HK-2 (cell line): ENCODE measurements around the gene WFIKKN1.
"Not testable (repeated sequence)": the region's sequence is repeated elsewhere in the genome, so short reads cannot be mapped to it uniquely, and the experiment has no call there.

Experiments
- DNase-seq: peaks from one replicate; pipeline ENCODE4 v3.0.0-alpha.2; 2018; ENCODE audit not compliant: unreplicated experiment

The WFIKKN1 gene

DNA sequence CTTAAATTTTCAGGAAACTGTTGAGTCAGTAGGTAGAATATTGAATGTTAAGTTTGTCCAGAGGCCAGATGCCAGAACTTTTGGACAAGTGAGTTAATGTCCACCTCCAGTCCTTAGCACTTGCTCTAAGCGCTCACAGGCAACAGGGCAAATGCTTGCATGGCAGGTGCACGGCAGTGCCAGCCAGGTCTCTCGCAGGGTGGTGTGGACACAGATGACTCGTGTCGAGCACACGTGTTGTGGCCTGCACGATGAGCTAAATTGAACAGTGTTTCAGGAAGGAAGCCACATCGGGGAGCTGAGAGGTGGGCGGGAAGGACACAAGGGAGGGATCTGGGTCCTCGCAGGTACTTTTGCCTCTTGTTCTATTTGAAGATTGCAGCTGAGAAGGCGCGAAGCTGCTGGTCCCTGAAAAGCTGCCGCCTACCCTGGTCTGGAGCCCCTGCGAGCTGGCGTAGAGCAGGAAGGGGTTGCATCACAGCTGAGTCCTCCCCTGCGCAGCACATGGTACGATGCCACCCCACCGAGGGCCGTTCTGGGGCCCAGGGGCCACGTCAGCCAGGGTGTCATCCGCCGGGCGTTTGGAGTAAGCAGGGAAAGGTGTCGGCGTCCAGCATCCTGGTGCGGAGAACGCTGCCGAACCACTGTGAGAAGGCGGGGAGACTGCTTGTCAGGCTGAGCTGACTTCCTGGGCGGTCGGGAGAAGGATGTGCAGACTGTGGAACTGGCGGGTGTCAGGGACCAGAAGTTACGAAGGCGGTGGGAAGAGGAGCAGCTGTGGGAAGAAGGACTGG lies 34.6 kb upstream of the WFIKKN1 start:
- no peak for DNase-seq

DNA sequence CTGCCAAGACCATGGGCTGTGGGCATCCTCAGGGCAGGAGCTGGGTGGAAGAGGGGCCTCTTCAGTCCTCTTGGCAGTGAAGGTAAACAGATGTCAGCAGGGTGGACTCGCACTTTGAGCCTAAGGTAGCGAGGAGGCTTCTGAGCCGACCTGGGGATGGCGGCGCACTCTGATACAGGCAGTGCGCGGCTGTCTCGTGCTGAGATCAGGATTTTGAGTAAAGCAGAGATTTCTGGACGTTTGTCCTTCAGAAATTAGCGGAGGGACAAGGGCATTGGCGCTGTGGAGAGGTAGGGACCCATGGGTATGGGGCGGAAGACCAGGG lies 34.1 kb upstream of the WFIKKN1 start:
- no peak for DNase-seq

DNA sequence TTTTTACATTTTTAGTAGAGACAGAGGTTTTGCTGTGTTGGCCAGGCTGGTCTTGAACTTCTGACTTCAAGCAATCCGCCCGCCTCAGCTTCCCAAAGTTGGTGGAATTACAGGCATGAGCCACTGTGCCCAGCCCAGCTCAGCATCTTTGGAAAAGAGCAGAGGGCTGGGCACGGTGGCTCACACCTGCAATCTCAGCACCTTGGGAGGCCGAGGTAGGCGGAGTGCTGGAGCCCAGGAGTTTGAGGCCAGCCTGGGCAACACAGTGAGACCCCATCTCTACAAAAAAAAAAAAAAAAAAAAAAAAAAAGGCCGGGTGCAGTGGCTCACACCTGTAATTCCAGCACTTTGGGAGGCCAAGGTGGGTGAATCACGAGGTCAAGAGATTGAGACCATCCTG lies 33.1 kb upstream of the WFIKKN1 start:
- not testable (repeated sequence) for DNase-seq

DNA sequence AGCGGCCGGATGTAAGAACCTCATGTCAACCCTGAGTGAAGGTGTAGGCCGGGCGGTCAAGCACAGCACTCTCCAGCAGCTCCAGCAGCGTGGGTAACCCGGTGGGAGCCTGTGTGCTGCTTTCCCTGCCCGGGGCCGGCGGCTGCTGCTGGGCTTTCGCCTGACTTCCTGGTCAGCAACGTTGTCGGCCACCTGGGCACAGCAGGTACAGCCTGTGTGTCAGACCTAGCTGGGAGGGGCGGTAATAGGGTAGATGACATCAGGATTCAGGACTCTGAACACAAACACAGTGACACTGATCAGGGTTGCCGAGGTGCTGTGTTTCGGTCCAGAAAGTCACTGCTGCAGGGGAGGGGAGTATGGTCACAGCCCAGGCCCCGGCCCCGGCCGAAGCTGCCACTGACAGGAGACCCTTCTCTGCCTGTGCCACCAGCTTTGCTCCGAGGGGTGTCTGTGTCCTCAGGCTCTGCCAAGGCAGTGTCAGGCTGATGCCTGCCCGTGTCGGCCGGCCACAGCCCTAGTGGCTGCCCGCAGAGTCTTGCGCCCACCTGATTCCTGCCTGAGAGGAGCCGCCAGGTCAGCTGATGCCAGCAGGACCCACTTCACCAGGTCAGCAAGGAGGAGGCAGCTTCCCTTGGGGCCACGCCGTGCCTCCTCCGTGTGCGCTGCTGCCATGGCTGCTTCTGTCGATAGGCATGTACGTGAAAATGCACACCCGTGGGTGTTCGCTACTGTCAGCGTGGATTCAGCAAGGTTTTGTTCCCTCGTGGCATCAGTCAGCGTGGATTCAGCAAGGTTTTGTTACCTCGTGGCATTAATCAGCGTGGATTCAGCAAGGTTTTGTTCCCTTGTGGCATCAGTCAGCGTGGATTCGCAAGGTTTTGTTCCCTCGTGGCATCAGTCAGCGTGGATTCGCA lies 31.7 kb upstream of the WFIKKN1 start:
- DNase-seq: no peak

DNA sequence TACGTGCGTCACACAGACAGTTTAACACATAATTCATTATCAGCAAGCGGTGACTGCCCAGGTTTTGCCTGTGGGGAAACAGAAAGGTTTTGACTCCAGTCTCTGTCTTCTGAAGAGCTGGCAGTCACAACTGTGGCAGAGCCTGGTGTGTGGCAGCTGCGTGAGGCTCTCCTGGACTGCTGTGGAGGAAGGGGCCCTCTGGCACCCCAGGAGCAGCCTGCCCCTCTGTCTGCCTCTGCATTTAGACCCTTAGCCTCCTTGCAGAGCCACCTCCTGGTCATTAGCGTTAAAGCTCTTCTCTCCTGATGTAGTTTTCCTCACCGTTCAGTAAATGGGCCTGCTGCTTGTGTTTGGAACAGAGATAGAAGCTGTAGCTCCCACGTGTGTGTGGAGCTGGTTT lies 30.0 kb upstream of the WFIKKN1 start:
- DNase-seq: no peak

DNA sequence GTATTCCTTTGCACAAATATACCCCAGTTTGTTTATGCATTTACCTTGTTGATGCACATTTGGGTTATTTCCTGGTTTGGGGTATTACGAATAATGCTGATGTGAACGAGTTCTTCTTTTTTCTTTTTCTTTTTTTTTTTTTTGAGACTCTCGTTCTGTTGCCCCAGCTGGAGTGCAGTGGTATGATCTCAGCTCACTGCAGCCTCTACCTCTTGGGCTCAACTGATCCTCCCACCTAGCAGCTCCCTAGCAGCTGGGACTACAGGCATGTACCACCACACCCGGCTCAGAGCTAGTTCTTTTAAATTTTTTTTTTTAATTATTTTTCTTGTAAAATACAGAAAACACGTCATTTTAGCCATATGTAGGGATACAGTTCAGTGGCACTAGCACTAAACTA lies 26.9 kb upstream of the WFIKKN1 start:
- no peak for DNase-seq

DNA sequence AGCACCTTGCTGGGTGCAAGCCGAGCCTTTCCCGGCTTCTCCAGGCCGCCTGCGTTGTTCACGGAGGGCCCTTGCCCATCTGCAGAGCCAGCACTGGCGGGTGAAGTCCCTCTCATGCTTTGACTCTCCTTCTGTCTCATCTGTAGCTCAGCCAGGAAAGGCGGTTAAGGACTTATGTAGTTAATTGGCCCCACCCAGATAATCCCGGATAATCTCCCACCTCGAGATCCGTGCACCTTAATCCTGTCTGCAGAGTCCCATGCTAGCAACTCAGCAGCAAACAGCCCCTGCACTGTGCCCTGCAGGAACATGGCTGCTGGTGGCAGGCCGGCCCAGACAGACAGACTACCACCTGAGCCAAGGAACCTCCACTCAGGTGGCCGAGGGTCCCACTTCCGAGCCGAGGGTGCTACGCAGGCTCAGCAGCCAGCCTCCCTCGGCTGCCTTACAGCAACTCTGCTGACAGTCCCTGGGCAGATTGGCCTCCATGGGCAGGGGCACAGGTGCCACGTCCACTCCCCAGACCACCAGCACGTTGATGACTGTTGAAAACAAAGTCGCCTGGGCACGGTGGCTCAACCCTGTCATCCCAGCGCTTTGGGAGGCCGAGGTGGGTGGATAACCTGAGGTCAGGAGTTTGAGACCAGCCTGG lies 24.0 kb upstream of the WFIKKN1 start:
- no peak for DNase-seq

DNA sequence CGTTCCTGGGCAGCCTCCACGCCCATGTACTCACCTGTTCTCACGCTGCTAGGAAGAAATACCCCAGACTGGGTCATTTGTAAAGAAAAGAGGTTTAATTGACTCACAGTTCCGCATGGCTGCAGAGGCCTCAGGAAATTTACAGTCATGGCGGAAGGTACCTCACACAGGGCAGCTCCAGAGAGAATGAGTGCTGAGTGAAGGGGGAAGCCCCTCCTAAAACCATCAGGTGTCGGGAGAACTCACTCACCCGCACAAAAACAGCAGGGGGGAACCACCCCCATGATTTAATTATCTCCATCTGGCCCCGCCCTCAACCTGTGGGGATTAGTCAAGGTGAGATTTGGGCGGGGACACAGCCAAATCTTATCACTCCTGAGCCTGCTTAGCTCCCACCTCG lies 22.8 kb upstream of the WFIKKN1 start:
- DNase-seq: no peak

DNA sequence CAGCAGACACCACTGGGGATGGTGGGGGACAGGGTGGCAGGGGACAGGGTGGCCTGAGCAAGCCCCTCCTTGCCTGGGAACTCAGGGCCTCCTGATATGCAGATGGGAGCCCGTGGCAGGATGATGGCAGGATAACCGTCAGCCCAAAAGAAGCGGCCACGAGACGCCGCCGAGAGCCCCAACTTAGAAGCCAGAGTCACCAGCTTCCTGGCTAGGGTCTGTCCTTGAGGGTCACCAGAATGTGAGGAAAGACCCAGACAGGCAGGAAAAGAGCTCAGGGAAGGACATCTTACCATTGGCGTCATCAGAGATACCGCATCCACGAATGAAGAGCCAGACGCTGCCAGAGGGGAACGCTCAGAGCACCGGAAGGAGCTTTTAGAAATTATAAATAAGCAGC lies 21.5 kb upstream of the WFIKKN1 start:
- no peak for DNase-seq

DNA sequence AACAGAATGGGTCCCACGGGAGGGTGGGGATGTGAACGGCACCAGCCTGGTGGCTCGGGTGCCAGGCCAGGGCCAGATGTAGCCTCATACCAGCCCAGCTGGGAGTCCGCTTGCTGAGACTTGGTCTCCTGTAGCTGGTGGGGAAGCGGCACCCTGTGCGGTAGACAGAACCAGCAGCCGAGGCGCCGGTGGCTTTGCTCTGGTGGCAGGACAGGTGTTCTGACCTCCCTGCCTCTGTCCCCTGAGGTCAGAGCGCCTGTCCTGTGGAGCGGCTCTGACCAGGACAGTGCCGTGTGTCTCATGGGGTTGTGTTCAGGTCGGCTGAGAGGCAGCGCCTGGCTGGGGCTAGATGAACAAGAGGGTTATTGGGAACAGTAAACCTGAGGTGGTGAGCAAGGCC lies 20.8 kb upstream of the WFIKKN1 start:
- DNase-seq: no peak

DNA sequence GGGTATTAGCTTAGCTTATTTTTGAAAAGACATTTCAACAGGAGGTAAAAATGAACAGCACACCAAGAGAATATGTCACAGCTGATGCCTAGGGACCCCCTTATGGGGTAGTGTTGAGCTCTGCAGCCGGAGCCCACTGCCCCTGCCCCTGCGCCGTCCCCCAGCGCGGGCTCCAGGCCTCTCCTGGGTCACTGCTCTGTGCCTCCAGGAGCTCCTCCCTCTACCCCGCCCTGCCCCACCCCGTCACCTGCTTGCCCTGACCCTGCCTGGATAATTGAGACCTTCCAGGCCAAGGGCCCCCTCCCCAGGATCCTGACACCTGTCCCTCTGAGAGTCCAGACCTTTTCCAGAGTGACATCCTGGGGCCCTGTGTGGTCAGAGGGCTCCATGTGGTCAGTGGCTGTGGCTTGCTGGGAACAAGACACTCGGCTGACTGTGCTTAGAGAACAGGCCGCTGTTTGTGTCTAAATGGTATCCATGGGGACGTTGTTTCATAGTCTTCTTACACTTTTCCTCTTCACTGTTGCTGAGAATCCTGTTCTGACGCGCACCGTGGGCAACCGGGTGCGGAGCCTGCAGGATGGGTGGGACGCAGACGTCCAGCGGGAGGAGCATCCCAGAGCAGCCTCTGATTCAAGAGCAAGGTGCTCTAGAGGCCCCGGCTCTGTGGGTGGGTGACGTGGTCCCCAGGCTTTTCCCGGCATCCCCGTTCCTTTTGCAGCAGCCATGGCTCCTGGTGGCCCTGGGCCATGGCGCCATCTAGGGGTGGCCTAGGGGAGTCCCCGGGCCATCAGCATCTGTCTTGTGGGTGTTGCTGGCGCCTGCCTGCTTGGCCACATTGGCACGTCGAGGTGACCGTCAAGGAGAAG lies 20.0 kb upstream of the WFIKKN1 start:
- no peak for DNase-seq

DNA sequence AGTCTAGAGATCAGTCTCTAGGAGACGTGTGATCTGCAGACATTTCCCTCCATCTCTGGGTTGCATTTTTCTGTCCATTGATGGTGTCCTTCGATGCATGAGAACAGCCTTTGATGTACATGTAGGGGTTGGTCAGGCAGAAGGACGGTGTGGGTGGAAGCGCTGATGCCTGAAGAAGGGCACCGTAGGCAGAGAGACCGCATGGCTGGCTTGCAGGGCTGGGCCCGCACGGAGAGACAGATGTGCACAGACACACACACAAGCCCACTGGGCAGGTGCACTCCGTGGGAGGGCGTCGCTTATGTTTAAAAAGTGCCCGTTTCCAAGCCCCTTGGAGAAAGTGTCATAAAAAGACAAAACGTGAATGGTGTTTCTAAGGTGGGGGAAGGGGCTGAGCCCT lies 15.7 kb upstream of the WFIKKN1 start:
- DNase-seq: no peak

DNA sequence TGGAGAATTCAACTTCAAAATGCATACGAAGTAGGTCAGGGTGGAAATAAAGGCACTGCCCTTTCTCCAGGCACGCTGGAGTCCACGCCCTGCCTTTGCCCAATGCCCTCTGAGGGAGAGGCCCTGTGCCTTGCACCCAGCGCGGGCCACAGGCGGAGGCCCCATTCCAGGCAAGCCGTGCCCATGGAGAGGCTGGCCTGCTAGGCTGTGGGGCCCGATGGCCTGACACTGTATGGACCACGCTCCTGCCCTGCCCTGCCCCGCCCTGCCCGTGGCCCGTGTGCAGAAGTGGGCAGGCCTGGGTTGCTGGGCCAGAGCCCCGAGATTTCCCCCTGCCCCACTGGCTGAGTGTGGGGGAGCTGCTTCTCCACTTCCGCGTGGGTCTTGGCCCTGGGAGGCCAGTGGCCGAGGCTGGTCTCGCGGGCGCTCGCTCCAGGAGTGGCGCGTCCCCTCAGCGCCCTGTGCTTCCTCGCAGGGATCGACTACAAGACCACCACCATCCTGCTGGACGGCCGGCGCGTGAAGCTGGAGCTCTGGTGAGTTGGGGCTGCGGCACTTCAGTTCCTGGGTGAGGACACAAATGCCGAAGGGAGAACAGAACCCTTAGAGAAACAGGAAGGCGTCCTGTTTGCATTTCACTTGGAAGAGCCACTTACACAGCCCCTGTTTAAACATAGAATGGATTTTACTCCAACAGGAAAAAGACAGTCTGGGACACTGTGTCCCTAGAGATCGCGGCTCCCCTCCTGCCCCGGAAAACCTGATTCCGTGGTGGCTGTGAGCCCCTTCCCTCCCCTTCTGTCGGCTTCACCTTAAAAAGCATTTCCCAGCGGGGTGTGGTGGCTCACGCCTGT lies 13.8 kb upstream of the WFIKKN1 start:
- no peak for DNase-seq

DNA sequence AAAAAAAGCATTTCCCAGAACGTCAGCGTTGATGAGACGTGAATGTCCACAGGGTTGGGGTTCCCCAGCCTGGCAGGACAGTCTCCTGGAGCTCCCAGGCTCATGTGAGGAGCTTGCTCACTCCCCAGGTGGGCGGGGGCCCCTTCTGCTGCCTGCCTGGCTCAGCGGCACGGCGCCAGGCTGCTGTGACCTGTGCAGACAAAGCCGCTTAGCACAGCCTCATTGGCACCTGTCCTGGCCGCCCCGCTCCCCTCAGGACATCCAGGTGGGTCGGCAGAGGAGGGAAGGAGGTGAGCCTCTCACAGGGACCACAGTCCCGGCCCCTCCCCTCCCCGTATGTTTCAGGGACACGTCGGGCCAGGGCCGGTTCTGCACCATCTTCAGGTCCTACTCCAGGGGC lies 12.9 kb upstream of the WFIKKN1 start:
- DNase-seq: no peak

DNA sequence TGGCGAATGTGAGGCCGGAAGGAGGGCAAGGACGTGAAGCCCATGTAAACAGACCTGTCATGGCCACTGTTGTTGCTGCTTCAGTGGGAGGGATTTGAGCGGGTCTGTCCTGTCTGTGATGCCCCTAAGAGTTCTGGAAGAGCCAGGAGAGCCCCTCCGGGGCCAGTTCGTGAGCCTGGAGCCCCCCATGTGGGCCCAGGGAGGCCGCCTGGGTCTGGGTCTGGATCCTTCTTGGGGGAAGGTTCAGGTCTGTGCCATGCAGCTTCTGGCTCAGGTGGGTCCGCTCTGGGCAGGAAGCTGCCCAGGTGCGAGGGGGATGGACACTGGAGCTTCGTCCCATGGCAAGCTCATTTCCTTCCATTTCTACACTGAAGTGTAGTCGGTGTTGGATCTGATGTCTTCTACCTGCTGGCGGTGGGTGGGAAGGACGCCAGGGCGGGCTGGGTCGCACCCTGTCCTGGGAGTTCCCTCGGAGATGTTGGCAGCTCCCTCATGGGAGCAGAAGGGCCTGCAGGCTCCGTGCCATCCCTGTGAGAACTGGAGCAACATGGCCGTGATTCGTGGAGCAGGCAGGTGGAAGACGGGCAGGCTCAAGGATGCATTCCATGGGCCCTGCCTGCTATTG lies 11.2 kb upstream of the WFIKKN1 start:
- DNase-seq: no peak

DNA sequence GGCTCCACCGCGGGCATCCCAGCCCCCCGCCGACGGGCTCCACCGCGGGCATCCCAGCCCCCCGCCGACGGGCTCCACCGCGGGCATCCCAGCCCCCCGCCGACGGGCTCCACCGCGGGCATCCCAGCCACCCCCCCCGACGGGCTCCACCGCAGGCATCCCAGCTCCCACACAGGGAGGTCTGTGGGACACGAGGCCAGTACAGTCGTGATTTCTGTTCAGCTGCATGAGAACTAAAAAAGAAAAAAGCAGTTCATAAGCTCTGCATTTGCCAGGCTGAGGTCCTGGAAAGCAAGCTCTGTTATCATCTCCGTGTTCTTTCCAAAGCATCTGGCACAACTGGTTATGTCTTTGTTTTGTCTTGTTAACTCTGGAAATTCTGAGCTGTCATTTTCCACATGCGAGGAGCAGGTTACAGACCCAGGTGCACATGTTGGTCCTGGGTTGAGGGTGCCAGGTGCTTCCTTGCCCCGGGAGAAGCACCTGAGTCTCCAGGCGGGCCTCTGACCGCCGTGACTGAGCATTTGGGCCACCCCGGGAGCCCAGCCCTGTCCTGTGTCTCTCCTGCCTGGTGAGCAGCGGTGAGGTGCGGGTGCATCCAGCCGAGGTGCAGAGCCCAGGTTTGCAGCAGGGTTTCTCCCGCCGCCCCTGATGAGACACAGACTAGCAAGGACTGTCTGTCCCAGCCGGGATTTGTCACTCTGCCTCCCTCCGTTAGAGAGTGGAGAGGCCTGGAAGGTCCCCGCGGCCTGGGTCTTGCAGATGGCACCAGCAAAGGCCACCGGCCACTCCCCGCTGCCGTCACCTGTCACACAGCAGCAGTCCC lies 9.9 kb upstream of the WFIKKN1 start:
- DNase-seq: no peak

DNA sequence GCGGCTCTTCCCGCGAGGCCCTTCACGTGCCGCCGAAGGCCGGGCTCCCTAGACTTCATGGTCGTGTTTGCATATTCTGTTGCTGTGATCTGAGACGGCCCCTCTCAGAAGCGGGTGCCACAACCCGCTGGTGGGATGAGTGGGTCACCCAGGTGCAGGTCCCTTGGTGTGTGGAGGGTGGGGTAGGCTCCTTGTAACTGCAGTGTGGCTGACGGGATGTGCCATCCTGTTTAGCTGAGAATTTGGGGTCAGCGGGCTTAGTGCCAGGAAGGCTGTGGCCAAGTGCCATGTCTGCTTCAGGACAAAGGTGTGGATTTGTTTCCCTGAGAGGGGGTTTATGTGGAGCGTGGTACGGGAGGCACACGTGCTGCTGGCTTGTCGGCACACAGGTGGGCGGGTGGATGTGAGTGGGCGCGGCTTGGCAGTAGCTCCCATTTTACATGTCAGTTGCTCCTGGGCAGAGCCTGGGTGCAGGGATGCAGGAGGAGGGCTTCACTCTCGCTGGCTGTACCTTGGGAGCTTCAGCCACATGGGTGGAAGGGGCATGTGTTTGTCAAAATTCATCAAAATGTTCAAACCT lies 9.2 kb upstream of the WFIKKN1 start:
- DNase-seq: no peak

DNA sequence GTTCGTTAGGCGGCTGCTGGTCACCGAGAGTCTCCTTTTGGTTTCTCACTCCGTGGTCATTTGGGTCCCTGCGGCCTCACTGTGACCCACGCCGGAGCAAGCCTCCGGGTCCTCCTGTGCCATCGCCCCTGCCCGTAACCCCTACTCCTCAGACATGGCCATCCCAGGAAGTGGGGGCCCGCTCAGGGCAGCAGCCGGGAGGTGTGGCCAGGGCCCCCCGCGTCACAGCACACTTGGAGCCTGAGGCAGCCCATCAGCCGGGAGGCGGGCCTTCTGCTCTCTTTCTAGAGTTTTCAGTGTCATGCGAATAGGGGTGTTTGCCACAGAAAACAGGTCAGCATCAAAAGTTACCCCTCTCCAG lies 7.9 kb upstream of the WFIKKN1 start:
- DNase-seq: no peak

DNA sequence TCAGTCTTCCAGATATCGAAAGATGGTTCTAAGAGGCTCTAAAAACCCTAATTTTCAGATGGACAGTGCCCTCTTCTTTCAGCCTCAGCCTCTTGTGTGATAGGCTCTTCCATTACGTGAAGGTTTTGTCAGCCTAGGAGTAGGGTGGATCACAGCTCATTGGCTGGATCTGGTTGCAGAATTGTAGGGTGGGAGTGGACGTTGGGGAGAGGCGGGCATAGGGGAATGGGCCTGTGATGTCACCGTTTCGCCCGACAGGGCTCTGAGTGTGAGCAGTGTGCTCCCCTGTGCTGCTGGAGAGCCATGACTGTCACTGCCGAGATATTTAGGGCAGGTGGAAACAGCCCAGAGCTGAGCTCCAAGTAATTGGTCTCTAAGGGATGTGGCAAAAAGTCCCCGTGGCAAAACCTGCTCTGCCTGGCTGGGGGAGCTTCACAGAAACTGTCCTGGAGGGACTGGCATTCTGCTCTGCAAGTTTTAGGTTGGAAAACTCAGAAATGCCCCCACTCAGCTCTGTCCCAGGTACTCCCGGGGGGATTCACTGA lies 6.2 kb upstream of the WFIKKN1 start:
- DNase-seq: no peak
